Loucy (cell line): ENCODE data around the gene NSUN2.

ENCODE experiments used
- CTCF ChIP-seq: fragments of 200-600 bp; sonication (generic); conservative IDR thresholded peaks from 2 replicates; pipeline ENCODE4 v1.5.1; 2014; ENCODE audit warnings: mild to moderate bottlenecking, antibody characterized with exemption, low read length
- EZH2phosphoT487 ChIP-seq: fragments of 200-600 bp; IDR thresholded peaks from 2 replicates; pipeline ENCODE4 v1.6.1; 2018; ENCODE audit warnings: antibody characterized with exemption, mild to moderate bottlenecking, moderate library complexity, borderline replicate concordance

- no peak for TF ChIP-seq CTCF
- TF ChIP-seq EZH2phosphoT487, result no peak
These were observed 31.0 kb downstream of the NSUN2 start for GRCh38 chr5:6601816-6602215.
